ENCODE measurements around the gene PCSK1. TPM values are rescaled to one million over a fixed set of nuclear protein-coding genes. Genes with fewer than 3 reads are reported as not detected.

Gene PCSK1
- polyA plus RNA-seq, 1 donor (not counting 4 experiments of a cell fraction or from before 2014, with no cell fraction given): 0.03 TPM

- H3K79me2 ChIP-seq (ENCODE audit: control insufficient read depth, insufficient read depth, low read length): no peaks in the 10 kb centered on the region
- dilution Hi-C loops (cut with MboI; ENCODE audit: extremely low pct_ligation_motif_present, low sequenced_read_pairs): no loop called here
- no peaks in the 10 kb centered on the region for H3K4me1 ChIP-seq (ENCODE audit: control insufficient read depth, extremely low read depth, insufficient read depth, low read length)
- no peak for DNase-seq (ENCODE audit: low read depth, low spot score)
- H3K9ac ChIP-seq (ENCODE audit: control insufficient read depth, extremely low read depth, insufficient read depth, low read length): no peak overlapping the region
- no peak overlapping the region for H3K4me2 ChIP-seq (ENCODE audit: control insufficient read depth, extremely low read depth, insufficient read depth, low read depth, low read length)
- H3K27ac ChIP-seq (ENCODE audit: control insufficient read depth, insufficient read depth, low read length): no peak overlapping the region
- no peak overlapping the region for H3K4me3 ChIP-seq (ENCODE audit: control insufficient read depth in 2 of 3, extremely low read depth in 1 of 3, insufficient read depth in 2 of 3, low read depth in 1 of 3, low read length in 3 of 3)
- no peak for FAIRE-seq
- H3K27me3 ChIP-seq (ENCODE audit: control insufficient read depth, extremely low read depth, insufficient read depth, low read length): peaks cover 6% of the 10 kb centered on the region
- no peaks in the 10 kb centered on the region for H3K9me1 ChIP-seq (ENCODE audit: control insufficient read depth, extremely low read depth, insufficient read depth, low read length)
- H4K20me1 ChIP-seq (ENCODE audit: control insufficient read depth, extremely low read depth, insufficient read depth, low read length): no peaks in the 10 kb centered on the region
- H3K36me3 ChIP-seq (ENCODE audit: control insufficient read depth in 2 of 2, extremely low read depth in 1 of 2, insufficient read depth in 2 of 2, low read length in 2 of 2): peaks cover 0 to 3% of the 10 kb centered on the region in 2 experiments
- H2AFZ ChIP-seq (ENCODE audit: control insufficient read depth, low read length): no peak overlapping the region
- TF ChIP-seq, protein P1, sequence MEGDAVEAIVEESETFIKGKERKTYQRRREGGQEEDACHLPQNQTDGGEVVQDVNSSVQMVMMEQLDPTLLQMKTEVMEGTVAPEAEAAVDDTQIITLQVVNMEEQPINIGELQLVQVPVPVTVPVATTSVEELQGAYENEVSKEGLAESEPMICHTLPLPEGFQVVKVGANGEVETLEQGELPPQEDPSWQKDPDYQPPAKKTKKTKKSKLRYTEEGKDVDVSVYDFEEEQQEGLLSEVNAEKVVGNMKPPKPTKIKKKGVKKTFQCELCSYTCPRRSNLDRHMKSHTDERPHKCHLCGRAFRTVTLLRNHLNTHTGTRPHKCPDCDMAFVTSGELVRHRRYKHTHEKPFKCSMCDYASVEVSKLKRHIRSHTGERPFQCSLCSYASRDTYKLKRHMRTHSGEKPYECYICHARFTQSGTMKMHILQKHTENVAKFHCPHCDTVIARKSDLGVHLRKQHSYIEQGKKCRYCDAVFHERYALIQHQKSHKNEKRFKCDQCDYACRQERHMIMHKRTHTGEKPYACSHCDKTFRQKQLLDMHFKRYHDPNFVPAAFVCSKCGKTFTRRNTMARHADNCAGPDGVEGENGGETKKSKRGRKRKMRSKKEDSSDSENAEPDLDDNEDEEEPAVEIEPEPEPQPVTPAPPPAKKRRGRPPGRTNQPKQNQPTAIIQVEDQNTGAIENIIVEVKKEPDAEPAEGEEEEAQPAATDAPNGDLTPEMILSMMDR (optimal IDR thresholded peaks at IDR 0.05 in 1 of 3, IDR thresholded peaks at IDR 0.05 in 1 of 3, conservative IDR thresholded peaks at IDR 0.05 in 1 of 3; ENCODE audit: extremely low read depth in 1 of 3, insufficient read depth in 2 of 3, low read length in 3 of 3): no peak
- no peak for TF ChIP-seq EZH2 (IDR thresholded peaks at IDR 0.05; ENCODE audit: low read length)
- H3K9me3 ChIP-seq (ENCODE audit: control insufficient read depth, low read depth, low read length): no peaks in the 10 kb centered on the region
Observed at GRCh38 chr5:96447949-96448348, 14.9 kb upstream of the PCSK1 start.

- no peak overlapping the region for H3K4me2 ChIP-seq (ENCODE audit: control insufficient read depth, extremely low read depth, insufficient read depth, low read depth, low read length)
- peaks cover 0 to 3% of the 10 kb centered on the region in 2 experiments for H3K36me3 ChIP-seq (ENCODE audit: control insufficient read depth in 2 of 2, extremely low read depth in 1 of 2, insufficient read depth in 2 of 2, low read length in 2 of 2)
- H4K20me1 ChIP-seq (ENCODE audit: control insufficient read depth, extremely low read depth, insufficient read depth, low read length): no peaks in the 10 kb centered on the region
- H2AFZ ChIP-seq (ENCODE audit: control insufficient read depth, low read length): no peak overlapping the region
- no peaks in the 10 kb centered on the region for H3K79me2 ChIP-seq (ENCODE audit: control insufficient read depth, insufficient read depth, low read length)
- TF ChIP-seq, protein P1 (optimal IDR thresholded peaks at IDR 0.05 in 1 of 3, IDR thresholded peaks at IDR 0.05 in 1 of 3, conservative IDR thresholded peaks at IDR 0.05 in 1 of 3; ENCODE audit: extremely low read depth in 1 of 3, insufficient read depth in 2 of 3, low read length in 3 of 3): no peak
- no peak for TF ChIP-seq EZH2 (IDR thresholded peaks at IDR 0.05; ENCODE audit: low read length)
- no peak overlapping the region for H3K27ac ChIP-seq (ENCODE audit: control insufficient read depth, insufficient read depth, low read length)
- dilution Hi-C loops (cut with MboI; ENCODE audit: extremely low pct_ligation_motif_present, low sequenced_read_pairs): no loop called here
- no peaks in the 10 kb centered on the region for H3K9me3 ChIP-seq (ENCODE audit: control insufficient read depth, low read depth, low read length)
- no peak overlapping the region for H3K9ac ChIP-seq (ENCODE audit: control insufficient read depth, extremely low read depth, insufficient read depth, low read length)
- DNase-seq (ENCODE audit: low read depth, low spot score) (no peak), FAIRE-seq (no peak)
- no peaks in the 10 kb centered on the region for H3K4me1 ChIP-seq (ENCODE audit: control insufficient read depth, extremely low read depth, insufficient read depth, low read length)
- H3K27me3 ChIP-seq (ENCODE audit: control insufficient read depth, extremely low read depth, insufficient read depth, low read length): peaks cover 9% of the 10 kb centered on the region
- H3K4me3 ChIP-seq (ENCODE audit: control insufficient read depth in 2 of 3, extremely low read depth in 1 of 3, insufficient read depth in 2 of 3, low read depth in 1 of 3, low read length in 3 of 3): no peak overlapping the region
- no peaks in the 10 kb centered on the region for H3K9me1 ChIP-seq (ENCODE audit: control insufficient read depth, extremely low read depth, insufficient read depth, low read length)
Observed at GRCh38 chr5:96440185-96440538, 7.1 kb upstream of the PCSK1 start.
